Aortic smooth muscle cell (primary cell): ENCODE data around the gene UPK2. TPM values are rescaled to one million over a fixed set of nuclear protein-coding genes. Genes with fewer than 3 reads are reported as not detected.

ENCODE experiments used
- total RNA-seq: library from RNA; depleted of rRNA; stranded (reverse); fragments of >200 nt; gene quantifications from 2 replicates; pipeline ENCODE4 v1.2.3, GENCODE V29; 2014

The UPK2 gene
- total RNA-seq, result not detected in 2 replicates

GRCh38 chr11:118956094-118956846 is at the start of gene UPK2:
TSS of gene UPK2 (plus strand) at chr11:118956298. CDS start at chr11:118956351, 53 bp downstream.

GRCh38 chr11:118971646-118972045 is 15.5 kb downstream of the UPK2 start, which contains the start of gene FOXR1:
TSS of gene FOXR1 (plus strand) at chr11:118971761. CDS start at chr11:118971932, 171 bp downstream.

GRCh38 chr11:118997627-118998387 is 41.7 kb downstream of the UPK2 start, which contains the start of gene CENATAC:
TSS of gene CENATAC (plus strand) at chr11:118998138. CDS start at chr11:118998198, 60 bp downstream.

Other genes with a start within 250 kb of the UPK2 start
- gene DDX6, start 165.1 kb upstream of the UPK2 start, total RNA-seq, result 106 and 132 TPM in 2 replicates
- not detected in 2 replicates for gene CXCR5, start 72.4 kb upstream of the UPK2 start, total RNA-seq
- 16.5 and 21.5 TPM in 2 replicates for gene BCL9L, start 30.4 kb upstream of the UPK2 start, total RNA-seq
- not detected in 2 replicates for gene FOXR1, start 15.5 kb downstream of the UPK2 start, total RNA-seq
- gene CENATAC, start 41.8 kb downstream of the UPK2 start, total RNA-seq, result 27.9 and 29.2 TPM in 2 replicates
- 652 and 653 TPM in 2 replicates for gene RPS25, start 62.0 kb downstream of the UPK2 start, total RNA-seq
- 88.4 and 187 TPM in 2 replicates for gene TRAPPC4, start 62.5 kb downstream of the UPK2 start, total RNA-seq
- 6.4 and 7.8 TPM in 2 replicates for gene SLC37A4, start 74.6 kb downstream of the UPK2 start, total RNA-seq
- 104 and 167 TPM in 2 replicates for gene HYOU1, start 100.9 kb downstream of the UPK2 start, total RNA-seq
- gene VPS11, start 111.5 kb downstream of the UPK2 start, total RNA-seq, result 38.9 and 39.2 TPM in 2 replicates
- gene HMBS, start 128.6 kb downstream of the UPK2 start, total RNA-seq, result 3.7 and 5.8 TPM in 2 replicates
- gene DPAGT1, start 145.6 kb downstream of the UPK2 start, total RNA-seq, result 8.8 and 11.8 TPM in 2 replicates
- gene C2CD2L, start 151.0 kb downstream of the UPK2 start, total RNA-seq, result 3.3 and 3.7 TPM in 2 replicates
- 12.4 and 12.9 TPM in 2 replicates for gene HINFP, start 165.3 kb downstream of the UPK2 start, total RNA-seq
- under 0.01 TPM in 1 of 2 replicates, not detected in the other for gene ABCG4, start 192.8 kb downstream of the UPK2 start, total RNA-seq
- gene NLRX1, start 212.4 kb downstream of the UPK2 start, total RNA-seq, result 13.9 and 16.2 TPM in 2 replicates
- not detected in 2 replicates for gene NHERF4, start 229.2 kb downstream of the UPK2 start, total RNA-seq